ENCODE data around the gene C16orf78.
A peak's percentile ranks its signal among the peaks of the same experiment; 100 is the strongest.

The C16orf78 gene

DNA sequence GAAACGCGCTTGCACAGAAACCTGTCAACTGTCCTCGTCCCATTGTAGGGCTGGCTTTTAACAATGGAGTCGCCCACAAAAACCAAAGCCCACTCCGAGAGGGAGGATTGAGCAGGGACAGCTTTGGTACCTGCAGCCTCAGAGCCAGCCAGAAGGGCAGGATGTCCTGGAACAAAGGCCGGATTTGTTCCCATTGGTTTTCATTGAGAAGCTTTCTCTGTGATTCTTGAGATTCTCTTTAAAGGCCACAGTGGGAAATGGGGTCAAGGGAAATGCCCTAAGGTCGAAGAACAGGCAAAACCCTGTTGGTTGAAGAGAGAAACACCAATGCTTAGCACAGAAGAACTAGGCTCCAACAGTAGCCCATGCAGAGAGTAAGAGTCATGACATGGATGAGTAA, 65.4 kb downstream of the C16orf78 start:
- TF ChIP-seq, protein P1, sequence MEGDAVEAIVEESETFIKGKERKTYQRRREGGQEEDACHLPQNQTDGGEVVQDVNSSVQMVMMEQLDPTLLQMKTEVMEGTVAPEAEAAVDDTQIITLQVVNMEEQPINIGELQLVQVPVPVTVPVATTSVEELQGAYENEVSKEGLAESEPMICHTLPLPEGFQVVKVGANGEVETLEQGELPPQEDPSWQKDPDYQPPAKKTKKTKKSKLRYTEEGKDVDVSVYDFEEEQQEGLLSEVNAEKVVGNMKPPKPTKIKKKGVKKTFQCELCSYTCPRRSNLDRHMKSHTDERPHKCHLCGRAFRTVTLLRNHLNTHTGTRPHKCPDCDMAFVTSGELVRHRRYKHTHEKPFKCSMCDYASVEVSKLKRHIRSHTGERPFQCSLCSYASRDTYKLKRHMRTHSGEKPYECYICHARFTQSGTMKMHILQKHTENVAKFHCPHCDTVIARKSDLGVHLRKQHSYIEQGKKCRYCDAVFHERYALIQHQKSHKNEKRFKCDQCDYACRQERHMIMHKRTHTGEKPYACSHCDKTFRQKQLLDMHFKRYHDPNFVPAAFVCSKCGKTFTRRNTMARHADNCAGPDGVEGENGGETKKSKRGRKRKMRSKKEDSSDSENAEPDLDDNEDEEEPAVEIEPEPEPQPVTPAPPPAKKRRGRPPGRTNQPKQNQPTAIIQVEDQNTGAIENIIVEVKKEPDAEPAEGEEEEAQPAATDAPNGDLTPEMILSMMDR (IDR thresholded peaks at IDR 0.05; ENCODE audit: borderline replicate concordance, insufficient read depth, low read depth, low read length) = no peak
- no peak overlapping the region for H3K4me3 ChIP-seq (ENCODE audit: low read depth, low read length)

- TF ChIP-seq, protein P1 (IDR thresholded peaks at IDR 0.05; ENCODE audit: borderline replicate concordance, insufficient read depth, low read depth, low read length) = no peak
- no peak overlapping the region for H3K4me3 ChIP-seq (ENCODE audit: low read depth, low read length)
Measured at GRCh38 chr16:49439676-49440075, 66.1 kb downstream of the C16orf78 start.

DNA sequence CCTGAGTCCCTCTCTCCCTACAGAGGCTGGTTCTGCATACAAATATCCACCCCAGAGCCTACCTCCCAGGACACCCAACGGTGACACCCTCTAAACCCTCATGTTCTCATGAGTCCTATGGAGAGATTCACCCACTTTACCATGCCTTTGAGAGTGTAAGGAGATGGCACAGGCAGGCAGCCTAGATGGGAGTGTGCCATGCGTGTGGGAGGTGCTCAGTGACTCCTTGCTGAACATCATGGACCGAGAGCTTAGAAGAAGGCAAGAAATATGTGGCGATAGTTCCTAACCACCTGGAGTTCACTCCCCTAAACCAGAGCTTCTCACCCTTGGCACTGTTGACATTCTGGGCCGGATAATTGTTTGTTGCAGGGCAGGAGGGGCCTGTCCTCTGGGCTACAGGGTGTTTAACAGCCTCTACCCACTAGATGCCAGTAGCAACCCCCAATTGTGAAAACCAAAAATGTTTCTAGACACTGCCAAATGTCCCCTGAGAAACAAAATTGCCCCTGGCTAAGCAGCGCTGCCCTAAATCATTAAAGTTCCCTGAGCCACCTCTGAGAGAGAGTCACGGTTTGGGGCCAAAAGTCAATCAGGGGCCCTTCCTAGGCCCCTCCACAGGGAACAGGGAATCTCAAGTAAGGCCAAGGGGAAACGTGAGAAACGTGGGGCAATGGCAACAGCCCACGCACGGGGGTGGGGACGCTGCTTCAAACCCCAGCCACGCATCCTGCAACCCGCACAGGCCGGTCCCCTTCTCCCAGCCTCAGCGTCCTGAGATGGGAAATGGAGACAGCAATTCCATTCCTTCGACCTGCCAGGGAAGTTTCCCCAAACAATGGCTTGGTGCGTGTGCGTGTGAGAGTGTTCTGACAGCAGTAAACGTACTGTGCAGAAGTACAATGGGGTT, 66.8 kb downstream of the C16orf78 start:
- TF ChIP-seq, protein P1 (IDR thresholded peaks at IDR 0.05; ENCODE audit: borderline replicate concordance, insufficient read depth, low read depth, low read length) = peak; percentile 35; the same call in 1 of the 2 replicates
- no peak overlapping the region for H3K4me3 ChIP-seq (ENCODE audit: low read depth, low read length)

GRCh38 chr16:49441366-49441780, 67.8 kb downstream of the C16orf78 start:
- TF ChIP-seq, protein P1 (IDR thresholded peaks at IDR 0.05; ENCODE audit: borderline replicate concordance, insufficient read depth, low read depth, low read length) = peak; percentile 51
- H3K4me3 ChIP-seq (ENCODE audit: low read depth, low read length) = no peak overlapping the region

DNA sequence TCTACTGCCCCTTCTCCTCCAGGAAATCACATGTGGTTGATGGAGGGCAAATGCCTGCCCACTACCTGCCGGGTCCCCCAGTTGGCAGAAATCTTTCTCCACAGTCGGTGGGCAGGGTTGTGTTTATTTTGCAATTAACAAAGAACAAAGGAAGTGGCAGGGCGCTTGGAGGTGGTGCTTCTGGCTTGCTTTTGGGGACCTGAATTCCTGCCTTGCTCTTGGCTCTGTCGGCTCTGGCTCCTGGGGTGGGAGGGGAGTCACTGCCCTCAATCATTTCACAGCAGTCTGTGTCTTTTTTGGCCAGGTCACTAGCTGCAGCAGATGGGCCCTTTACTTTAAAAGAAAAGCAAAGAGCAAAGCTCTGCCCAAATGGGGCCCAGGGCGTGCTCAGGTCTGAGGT, 69.2 kb downstream of the C16orf78 start:
- no peak overlapping the region for H3K4me3 ChIP-seq (ENCODE audit: low read depth, low read length)
- TF ChIP-seq, protein P1 (IDR thresholded peaks at IDR 0.05; ENCODE audit: borderline replicate concordance, insufficient read depth, low read depth, low read length) = no peak

DNA sequence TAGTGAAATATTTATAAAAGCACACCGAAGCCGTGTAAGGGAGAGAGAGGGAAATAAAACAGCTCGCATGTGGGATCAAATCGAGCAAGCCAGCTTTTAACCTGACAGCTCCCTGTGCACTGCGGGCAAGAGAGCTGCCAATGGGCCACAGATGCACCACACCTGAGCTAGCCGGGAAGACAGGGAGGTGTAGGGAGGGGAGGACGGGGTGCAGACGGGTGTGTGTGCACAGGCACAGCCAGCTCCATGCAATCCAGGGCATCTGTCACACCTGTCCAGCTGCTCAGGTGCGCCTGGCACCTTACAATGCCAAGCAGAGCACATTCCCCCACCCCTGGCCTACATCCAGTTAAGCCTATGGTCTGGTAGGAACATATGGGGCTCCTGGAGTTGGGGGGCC, 70.0 kb downstream of the C16orf78 start:
- H3K4me3 ChIP-seq (ENCODE audit: low read depth, low read length) = no peak overlapping the region
- TF ChIP-seq, protein P1 (IDR thresholded peaks at IDR 0.05; ENCODE audit: borderline replicate concordance, insufficient read depth, low read depth, low read length) = no peak

GRCh38 chr16:49446805-49447204, 73.2 kb downstream of the C16orf78 start:
- H3K4me3 ChIP-seq (ENCODE audit: low read depth, low read length) = no peak overlapping the region
- TF ChIP-seq, protein P1 (IDR thresholded peaks at IDR 0.05; ENCODE audit: borderline replicate concordance, insufficient read depth, low read depth, low read length) = no peak
